Large intestine (tissue), 3 donors: Measurements from ENCODE around the gene NEK6. TPM values are rescaled to one million over a fixed set of nuclear protein-coding genes. Genes with fewer than 3 reads are reported as not detected.
"Not testable (repeated sequence)": the region's sequence is repeated elsewhere in the genome, so short reads cannot be mapped to it uniquely, and the experiment has no call there.

Experiments
- DNase-seq, 2 donors: peaks; one replicate each; pipeline versions ENCODE4 v3.0.0 to v3.0.0-alpha.2; 2013
- H3K27ac ChIP-seq: one replicate; pipeline ENCODE4 v1.5.1; 2013; ENCODE audit warnings: low read length
- H3K27me3 ChIP-seq: 2 replicates; pipeline ENCODE4 v1.6.1; 2013; ENCODE audit warnings: low read length; ENCODE audit not compliant: control insufficient read depth, insufficient read depth
- H3K36me3 ChIP-seq: 2 replicates; pipeline ENCODE4 v1.6.1; 2013; ENCODE audit warnings: low read length; ENCODE audit not compliant: control insufficient read depth, insufficient read depth
- H3K4me1 ChIP-seq: one replicate; pipeline ENCODE4 v1.6.1; 2013; ENCODE audit warnings: low read length; ENCODE audit not compliant: control insufficient read depth, insufficient read depth
- H3K4me3 ChIP-seq: one replicate; pipeline ENCODE4 v1.5.1; 2013; ENCODE audit warnings: low read length
- H3K9me3 ChIP-seq: one replicate; pipeline ENCODE4 v1.6.1; 2013; ENCODE audit warnings: mild to moderate bottlenecking, low read depth, low read length, moderate library complexity; ENCODE audit not compliant: control insufficient read depth
- WGBS: methylation state at CpG from one replicate; pipeline ENCODE4 v1.1.5; 2013; ENCODE audit warnings: low lambda C conversion rate; ENCODE audit not compliant: insufficient coverage; 5-methylcytosine and 5-hydroxymethylcytosine counted together
- polyA plus RNA-seq: library from polyadenylated mRNA; unstranded; fragments of 120-200 nt; gene quantifications from one replicate; pipeline ENCODE4 v1.2.1, GENCODE V29; 2013

NEK6 gene
- polyA plus RNA-seq, 1 donor = 28.2 TPM

DNA sequence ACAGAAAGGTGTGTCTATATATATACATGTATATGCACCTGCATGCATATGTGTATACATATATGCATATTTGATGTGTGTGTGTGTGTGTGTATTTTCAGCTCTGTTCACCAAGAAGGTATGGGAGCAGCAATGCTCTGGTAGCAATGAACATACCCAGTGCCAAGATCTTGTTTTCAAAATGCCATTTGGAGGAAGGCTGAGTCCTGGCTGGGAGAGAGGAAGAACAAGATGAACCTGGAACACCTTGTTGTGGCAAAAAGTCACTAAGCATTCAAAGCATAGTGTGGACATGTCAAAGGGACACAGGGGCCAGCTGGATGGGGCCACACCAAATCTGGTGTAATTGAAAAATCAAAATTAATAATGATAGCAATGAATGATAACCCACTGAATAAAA, 31.8 kb upstream of the NEK6 start:
- no peaks in the 10 kb centered on the region for H3K36me3 ChIP-seq
- no peak for DNase-seq
- no peaks in the 10 kb centered on the region for H3K27me3 ChIP-seq
- no peaks in the 10 kb centered on the region for H3K9me3 ChIP-seq
- peaks cover 29% of the 10 kb centered on the region for H3K4me1 ChIP-seq
- H3K27ac ChIP-seq = no peak overlapping the region
- H3K4me3 ChIP-seq = no peak overlapping the region

DNA sequence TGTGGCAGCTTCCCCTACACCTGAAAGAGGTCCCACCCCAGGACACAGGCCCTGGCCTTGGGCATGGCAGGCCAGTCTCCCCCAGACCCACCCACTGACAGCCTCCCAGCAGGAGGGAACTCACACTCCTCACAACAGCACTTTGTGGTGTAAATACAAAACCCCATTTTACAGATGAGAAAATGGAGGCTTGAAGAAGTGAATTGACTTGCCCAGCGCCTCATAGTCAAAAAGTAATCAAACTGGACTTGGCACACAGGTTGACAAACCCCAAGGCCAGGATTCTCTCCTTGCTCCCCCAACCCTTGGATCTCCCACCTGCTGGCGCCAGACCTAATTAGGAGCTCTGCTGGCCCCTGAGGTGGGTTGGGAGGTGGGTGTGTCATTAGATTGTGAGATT, 29.2 kb upstream of the NEK6 start:
- WGBS = no CpG with 5 or more reads among the region's 2 CpGs
- no peak for DNase-seq
- H3K4me3 ChIP-seq = no peak overlapping the region
- H3K4me1 ChIP-seq = peaks cover 10% of the 10 kb centered on the region
- no peaks in the 10 kb centered on the region for H3K27me3 ChIP-seq
- no peaks in the 10 kb centered on the region for H3K9me3 ChIP-seq
- no peaks in the 10 kb centered on the region for H3K36me3 ChIP-seq
- H3K27ac ChIP-seq = no peak overlapping the region

DNA sequence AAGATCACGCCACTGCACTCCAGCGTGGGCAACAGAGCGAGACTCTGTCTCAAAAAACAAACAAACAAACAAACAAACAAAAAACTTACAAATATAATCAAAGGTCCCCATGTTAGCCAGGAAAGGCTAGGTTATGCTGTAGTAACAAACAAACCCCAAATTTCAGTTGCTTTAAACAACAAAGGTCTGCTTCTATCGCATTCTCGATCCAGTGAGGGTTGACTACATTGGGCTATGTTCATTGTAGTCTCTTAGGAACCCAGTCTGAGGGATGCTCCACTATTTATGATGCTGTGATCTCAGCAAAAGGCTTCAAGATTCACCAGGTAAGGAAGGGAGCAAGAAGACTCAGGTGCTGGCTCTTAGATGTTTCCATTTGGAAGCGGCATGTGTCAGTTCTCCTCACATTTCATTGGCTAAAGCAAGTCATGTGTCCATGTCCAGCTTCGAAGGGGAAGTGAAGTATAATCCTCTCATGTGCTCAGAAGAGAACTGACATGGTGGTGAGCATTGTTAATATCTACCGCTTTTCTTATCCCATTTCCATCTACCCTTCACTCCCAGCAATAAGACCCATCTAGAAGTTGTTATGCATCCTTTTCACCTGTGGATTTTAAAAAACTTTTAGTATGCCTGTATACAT, 26.5 kb upstream of the NEK6 start:
- no CpG with 5 or more reads among the region's 8 CpGs for WGBS

DNA sequence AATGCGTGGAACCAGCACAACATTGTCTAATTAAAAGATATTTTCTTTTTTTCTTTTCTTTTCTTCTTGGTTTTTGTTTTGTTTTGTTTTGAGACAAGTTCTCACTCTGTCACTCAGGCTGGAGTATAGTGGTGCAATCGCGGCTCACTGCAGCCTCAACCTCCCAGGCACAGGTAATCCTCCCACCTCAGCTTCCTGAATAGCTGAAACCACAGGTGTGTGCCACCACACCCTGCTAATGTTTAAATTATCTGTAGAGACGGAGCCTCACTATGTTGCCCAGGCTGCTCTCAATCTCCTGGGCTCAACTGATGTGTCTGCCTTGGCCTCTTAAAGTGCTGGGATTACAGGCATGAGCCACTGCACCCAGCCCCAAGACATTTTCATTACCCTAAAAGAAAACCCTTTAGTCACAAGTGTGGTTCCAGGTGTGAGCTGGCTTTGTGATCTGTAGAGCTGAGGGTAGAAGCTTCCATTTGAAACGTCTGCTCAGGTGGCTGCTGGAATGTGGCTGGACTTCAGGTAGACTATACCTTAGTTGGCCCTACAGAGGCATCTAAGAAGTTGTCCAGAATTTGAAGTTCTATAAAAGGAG, 19.1 kb upstream of the NEK6 start:
- H3K27me3 ChIP-seq = peaks cover 2% of the 10 kb centered on the region
- H3K27ac ChIP-seq = no peak overlapping the region
- no peak for DNase-seq
- H3K9me3 ChIP-seq = no peaks in the 10 kb centered on the region
- WGBS = no CpG with 5 or more reads among the region's 5 CpGs
- H3K36me3 ChIP-seq = no peaks in the 10 kb centered on the region
- peaks cover 10% of the 10 kb centered on the region for H3K4me1 ChIP-seq
- no peak overlapping the region for H3K4me3 ChIP-seq

More for the DNA sequence above, 26.5 kb upstream of the NEK6 start:
- H3K4me1 ChIP-seq = no peaks in the 10 kb centered on the region
- no peaks in the 10 kb centered on the region for H3K36me3 ChIP-seq
- H3K4me3 ChIP-seq = no peak overlapping the region
- H3K27ac ChIP-seq = no peak overlapping the region
- H3K27me3 ChIP-seq = no peaks in the 10 kb centered on the region
- DNase-seq = no peak
- no peaks in the 10 kb centered on the region for H3K9me3 ChIP-seq

DNA sequence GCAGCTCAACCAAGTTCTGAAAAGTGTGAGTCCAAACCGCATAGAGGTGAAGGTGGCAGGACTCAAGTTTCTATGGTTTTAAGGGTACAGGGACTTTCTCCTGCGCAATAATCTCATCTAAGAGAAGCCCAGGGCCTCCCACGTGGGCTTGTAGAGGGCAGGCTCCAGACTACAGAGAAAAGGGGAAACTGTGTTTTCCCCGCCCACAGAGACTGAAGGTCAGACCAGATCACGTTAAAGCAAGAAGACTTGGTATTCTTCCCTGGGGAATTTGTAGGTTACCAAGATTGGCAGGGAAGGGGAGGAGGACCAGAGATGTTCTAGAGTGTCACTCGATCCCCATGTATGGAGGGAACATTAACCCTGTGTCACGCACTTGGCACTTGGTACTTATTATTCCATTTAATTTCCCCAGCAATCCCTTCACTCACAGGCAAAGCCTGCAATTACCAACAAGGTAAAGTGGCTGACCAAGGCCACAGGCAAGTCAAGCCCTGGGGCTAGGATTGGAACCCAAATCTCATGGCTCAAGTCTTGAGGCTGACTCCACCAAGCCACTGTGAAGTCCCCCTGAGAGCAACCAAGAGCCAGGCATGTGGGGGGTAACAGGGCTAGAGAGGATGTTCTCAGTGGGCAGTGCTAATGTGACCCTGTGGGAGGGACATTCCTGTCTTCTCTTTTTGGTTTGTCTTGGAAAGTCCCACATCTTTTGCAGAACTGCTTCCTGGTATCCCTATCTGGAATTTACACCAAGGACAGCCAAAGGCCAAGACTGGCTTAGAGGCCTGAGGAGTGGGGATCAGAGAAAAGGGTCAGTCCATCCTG, 18.3 kb upstream of the NEK6 start:
- peaks cover 10% of the 10 kb centered on the region for H3K4me1 ChIP-seq
- WGBS = no CpG with 5 or more reads among the region's 7 CpGs
- H3K36me3 ChIP-seq = no peaks in the 10 kb centered on the region
- H3K27me3 ChIP-seq = peaks cover 2% of the 10 kb centered on the region
- H3K9me3 ChIP-seq = no peaks in the 10 kb centered on the region
- DNase-seq = peak in 1 of 2 donors; percentile 59
- no peak overlapping the region for H3K4me3 ChIP-seq
- H3K27ac ChIP-seq = no peak overlapping the region

DNA sequence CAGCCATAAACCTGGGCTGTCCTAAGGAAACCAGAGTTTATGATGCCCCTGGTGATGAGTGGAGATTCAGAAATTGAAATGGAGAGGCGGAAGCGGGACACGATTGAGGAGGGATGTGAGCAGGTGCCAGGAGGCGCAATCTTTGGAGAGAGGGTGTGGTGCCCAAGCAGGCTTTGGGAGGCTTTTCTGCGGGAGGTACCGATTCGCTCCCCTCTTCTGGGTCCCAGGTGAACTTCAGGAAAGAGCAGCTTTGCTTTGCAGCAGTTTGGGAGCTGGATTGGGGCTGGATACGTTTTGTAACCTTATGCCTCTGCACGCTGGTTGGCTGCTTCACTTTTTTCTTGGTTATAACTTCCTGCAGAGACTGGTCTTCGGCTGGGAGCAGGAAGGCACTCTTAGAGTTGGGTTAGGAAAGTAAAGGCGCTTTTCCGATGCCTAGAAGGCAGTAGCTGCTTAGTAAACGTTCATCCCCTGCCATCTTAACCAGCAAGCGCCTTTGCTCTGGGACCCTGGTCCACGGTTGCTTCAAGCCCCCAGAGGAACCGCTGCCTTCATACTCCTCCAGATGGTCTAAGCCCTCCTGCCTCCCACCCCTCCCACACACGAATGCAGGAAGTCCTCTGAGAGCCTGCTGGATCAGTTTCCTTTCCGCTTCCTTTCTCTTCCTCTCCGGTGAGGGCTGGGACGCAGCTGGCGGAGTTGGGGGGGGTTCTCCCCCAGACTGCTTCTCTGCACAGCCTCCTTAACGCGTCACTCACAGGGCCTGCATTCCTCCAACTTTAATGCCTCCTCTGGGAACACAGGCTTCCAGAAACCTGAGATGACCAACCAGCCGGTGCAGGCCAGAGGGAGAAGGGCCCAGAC, 15.2 kb upstream of the NEK6 start:
- no peaks in the 10 kb centered on the region for H3K36me3 ChIP-seq
- no peaks in the 10 kb centered on the region for H3K9me3 ChIP-seq
- peaks cover 10% of the 10 kb centered on the region for H3K4me1 ChIP-seq
- peak; percentile 50 to 57 for DNase-seq
- H3K27me3 ChIP-seq = peaks cover 2% of the 10 kb centered on the region
- peak overlapping the region; percentile 20 for H3K4me3 ChIP-seq
- peak overlapping the region; percentile 14 for H3K27ac ChIP-seq
- no CpG with 5 or more reads among the region's 24 CpGs for WGBS

DNA sequence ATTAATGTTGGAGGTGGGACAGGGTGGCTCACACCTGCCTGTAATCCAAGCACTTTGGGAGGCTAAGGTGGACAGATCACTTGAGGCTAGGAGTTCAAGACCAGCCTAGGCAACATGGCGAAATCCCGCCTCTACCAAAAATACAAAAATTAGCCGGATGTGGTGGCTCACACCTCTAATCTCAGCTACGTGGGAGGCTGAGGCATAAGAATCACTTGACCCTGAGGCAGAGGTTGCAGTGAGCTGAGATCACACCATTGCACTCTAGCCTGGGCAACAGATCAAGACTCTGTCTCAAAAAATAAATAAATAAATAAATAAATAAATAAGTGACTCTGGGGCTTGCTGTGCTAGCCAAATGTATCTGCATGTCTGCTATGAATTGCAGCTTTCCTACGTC, 10.4 kb upstream of the NEK6 start:
- H3K27ac ChIP-seq, DNase-seq, H3K4me1 ChIP-seq, H3K36me3 ChIP-seq, H3K27me3 ChIP-seq, H3K9me3 ChIP-seq, H3K4me3 ChIP-seq: not testable (repeated sequence)
- 100% methylated on average over 1 of the region's 5 CpGs for WGBS

DNA sequence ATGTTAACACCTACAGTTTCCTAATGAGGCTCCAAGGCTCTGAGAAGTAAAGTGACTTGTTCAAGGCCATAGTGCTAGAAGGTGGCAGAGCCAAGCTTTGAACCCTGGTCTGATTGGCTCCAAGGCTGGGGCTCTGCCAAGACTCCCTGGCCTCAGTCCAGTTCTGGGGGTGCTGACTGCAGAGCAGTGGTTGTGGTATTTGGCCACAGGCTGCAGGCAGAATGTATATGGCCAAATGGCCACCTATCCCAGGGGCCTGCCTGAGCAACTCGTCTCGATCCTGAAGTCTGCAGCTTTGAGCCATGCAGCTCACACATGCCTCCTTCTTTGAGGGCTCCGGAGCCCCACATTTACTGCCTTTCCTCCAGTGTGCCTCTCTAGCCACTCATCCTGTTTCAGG, 9.7 kb upstream of the NEK6 start:
- Histone ChIP-seq H3K4me1 (peaks cover 3% of the 10 kb centered on the region), H3K27ac (no peak overlapping the region), H3K36me3 (no peaks in the 10 kb centered on the region), H3K9me3 (no peaks in the 10 kb centered on the region), H3K27me3 (no peaks in the 10 kb centered on the region), H3K4me3 (no peak overlapping the region)
- no peak for DNase-seq
- no CpG with 5 or more reads among the region's 3 CpGs for WGBS

DNA sequence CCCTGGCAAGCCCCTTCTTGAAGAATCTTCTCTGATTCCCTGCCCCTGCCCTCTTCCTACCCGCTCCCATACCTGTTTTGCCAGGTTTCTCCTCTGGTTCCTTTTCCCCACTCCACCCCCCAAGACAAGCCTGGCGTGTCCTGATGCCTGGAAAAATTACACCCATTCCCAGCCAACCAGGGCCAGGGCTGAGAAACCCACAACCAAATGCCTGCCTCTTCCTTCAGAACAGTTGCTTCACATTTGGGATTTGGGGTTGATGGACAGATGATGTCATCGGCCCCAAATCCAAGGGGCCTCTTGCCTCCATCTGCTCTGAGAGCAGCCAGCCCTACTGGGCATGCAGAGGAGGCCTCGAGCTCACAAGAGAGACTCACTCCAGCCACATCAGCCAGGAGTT, 8.8 kb upstream of the NEK6 start:
- Histone ChIP-seq H3K27ac (no peak overlapping the region), H3K27me3 (no peaks in the 10 kb centered on the region), H3K4me1 (no peaks in the 10 kb centered on the region), H3K9me3 (no peaks in the 10 kb centered on the region), H3K4me3 (no peak overlapping the region), H3K36me3 (no peaks in the 10 kb centered on the region)
- WGBS = 100% methylated on average over 1 of the region's 4 CpGs
- no peak for DNase-seq

DNA sequence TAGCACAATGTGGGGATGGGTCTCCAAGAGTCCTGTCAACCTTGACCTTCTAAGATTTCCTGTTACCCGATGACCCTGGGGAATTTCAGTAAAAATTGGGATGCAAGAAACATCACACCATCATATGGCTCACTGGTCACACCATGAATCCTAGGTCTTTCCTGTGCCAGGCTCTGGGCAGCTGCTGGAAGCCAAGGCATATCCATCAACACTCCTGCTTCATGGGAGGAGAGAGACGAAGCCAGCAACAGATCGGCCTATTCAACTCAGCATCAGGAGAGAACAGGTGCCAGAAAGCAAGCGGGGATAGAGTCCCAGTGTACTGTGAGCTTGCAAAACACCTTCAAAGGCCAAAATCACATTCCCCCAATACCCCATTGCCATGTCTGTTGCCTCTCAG, 6.5 kb upstream of the NEK6 start:
- Histone ChIP-seq H3K4me1 (no peaks in the 10 kb centered on the region), H3K4me3 (no peak overlapping the region), H3K9me3 (no peaks in the 10 kb centered on the region), H3K27ac (no peak overlapping the region), H3K27me3 (no peaks in the 10 kb centered on the region), H3K36me3 (no peaks in the 10 kb centered on the region)
- WGBS = 80% methylated on average over 1 of the region's 4 CpGs
- DNase-seq = no peak
